T-helper 1 cell treated with Interleukin-12 subunit alpha and Interleukin-12 subunit beta and Interleukin-4 antibody, amounts not matched to agents 30 ng/mL and 1 ng/mL, for 36 hours (primary cell): ENCODE data around the gene CCR7. TPM values are rescaled to one million over a fixed set of nuclear protein-coding genes. Genes with fewer than 3 reads are reported as not detected.
"Not testable (repeated sequence)": the region's sequence is repeated elsewhere in the genome, so short reads cannot be mapped to it uniquely, and the experiment has no call there.

ENCODE experiments used
- intact Hi-C: fragments of 100-400 bp; cut with micrococcal nuclease; formaldehyde crosslinking; loops from one replicate; pipeline ENCODE4 v1.15.1; 2024
- total RNA-seq: library from RNA; stranded (reverse); gene quantifications from 2 replicates; pipeline ENCODE4 v1.2.3, GENCODE V29; 2022

CCR7 gene
- total RNA-seq, 1 donor from 2014 or later: 171 TPM

- intact Hi-C loops: loop anchor here (1.0 kb wide), 4 partner anchors 10 to 33 kb away; partner anchors contain the start of gene CCR7
These were observed 33.0 kb upstream of the CCR7 start for GRCh38 chr17:40598301-40598618.

GRCh38 chr17:40597556-40598300 is 32.5 kb upstream of the CCR7 start:
- intact Hi-C loops: loop anchor here (1.0 kb wide), 4 partner anchors 11 to 32 kb away; partner anchors contain the start of gene CCR7

- intact Hi-C loops: no loop called here
These were observed 31.9 kb upstream of the CCR7 start for GRCh38 chr17:40597156-40597555.

GRCh38 chr17:40596261-40596919 is 31.1 kb upstream of the CCR7 start:
- intact Hi-C loops: loop anchor here (1.0 kb wide), 1 partner anchor 9 kb away; no protein-coding TSS in a partner anchor

- intact Hi-C loops: no loop called here
These were observed 25.5 kb upstream of the CCR7 start for GRCh38 chr17:40590742-40591141.

GRCh38 chr17:40588552-40588951 is 23.3 kb upstream of the CCR7 start:
- intact Hi-C loops: no loop called here

GRCh38 chr17:40586264-40586663 is 21.0 kb upstream of the CCR7 start:
- intact Hi-C loops: not testable (repeated sequence)

- intact Hi-C loops: not testable (repeated sequence)
These were observed 19.7 kb upstream of the CCR7 start for GRCh38 chr17:40584950-40585349.

GRCh38 chr17:40582328-40582901 is 17.1 kb upstream of the CCR7 start:
- intact Hi-C loops: loop anchor here (1.0 kb wide), 3 partner anchors 16 to 33 kb away; no protein-coding TSS in a partner anchor

- intact Hi-C loops: no loop called here
These were observed 14.9 kb upstream of the CCR7 start for GRCh38 chr17:40580140-40580539.

- intact Hi-C loops: no loop called here
These were observed 14.2 kb upstream of the CCR7 start for GRCh38 chr17:40579471-40579870.

GRCh38 chr17:40577611-40578065 is 12.4 kb upstream of the CCR7 start:
- intact Hi-C loops: loop anchor here (1.0 to 2.0 kb wide), 4 partner anchors 11 to 43 kb away; no protein-coding TSS in a partner anchor

- intact Hi-C loops: loop anchor here (2.0 kb wide), 1 partner anchor 13 kb away; no protein-coding TSS in a partner anchor
These were observed 11.0 kb upstream of the CCR7 start for GRCh38 chr17:40576113-40576740.

- intact Hi-C loops: no loop called here
These were observed 9.0 kb upstream of the CCR7 start for GRCh38 chr17:40574292-40574691.

GRCh38 chr17:40572245-40572993 is 7.1 kb upstream of the CCR7 start:
- intact Hi-C loops: not testable (repeated sequence)

- intact Hi-C loops: loop anchor here (10.0 kb wide), 1 partner anchor 353 kb away; the partner anchor contains the start of gene WIPF2
These were observed 3.0 kb upstream of the CCR7 start for GRCh38 chr17:40568074-40568836.

- intact Hi-C loops: loop anchor here (10.0 kb wide), 1 partner anchor 353 kb away; the partner anchor contains the start of gene WIPF2
These were observed 2.1 kb upstream of the CCR7 start for GRCh38 chr17:40567377-40567776.

- intact Hi-C loops: loop anchor here (1.0 to 10.0 kb wide), 3 partner anchors 11 to 351 kb away; partner anchors contain the start of gene WIPF2
These were observed 617 bp upstream of the CCR7 start for GRCh38 chr17:40565769-40566409.

- intact Hi-C loops: loop anchor here (5.0 to 10.0 kb wide), 2 partner anchors 163 to 350 kb away; partner anchors contain the start of gene WIPF2
These were observed 933 bp downstream of the CCR7 start for GRCh38 chr17:40564195-40564882.
